LoVo (cell line): ENCODE data around the gene MRTFB.
"Not testable (repeated sequence)": the region's sequence is repeated elsewhere in the genome, so short reads cannot be mapped to it uniquely, and the experiment has no call there.

Experiments
- DNase-seq: peaks from one replicate; pipeline ENCODE4 v3.0.0-alpha.2; 2016; ENCODE audit warnings: low spot score

The MRTFB gene, protein sequence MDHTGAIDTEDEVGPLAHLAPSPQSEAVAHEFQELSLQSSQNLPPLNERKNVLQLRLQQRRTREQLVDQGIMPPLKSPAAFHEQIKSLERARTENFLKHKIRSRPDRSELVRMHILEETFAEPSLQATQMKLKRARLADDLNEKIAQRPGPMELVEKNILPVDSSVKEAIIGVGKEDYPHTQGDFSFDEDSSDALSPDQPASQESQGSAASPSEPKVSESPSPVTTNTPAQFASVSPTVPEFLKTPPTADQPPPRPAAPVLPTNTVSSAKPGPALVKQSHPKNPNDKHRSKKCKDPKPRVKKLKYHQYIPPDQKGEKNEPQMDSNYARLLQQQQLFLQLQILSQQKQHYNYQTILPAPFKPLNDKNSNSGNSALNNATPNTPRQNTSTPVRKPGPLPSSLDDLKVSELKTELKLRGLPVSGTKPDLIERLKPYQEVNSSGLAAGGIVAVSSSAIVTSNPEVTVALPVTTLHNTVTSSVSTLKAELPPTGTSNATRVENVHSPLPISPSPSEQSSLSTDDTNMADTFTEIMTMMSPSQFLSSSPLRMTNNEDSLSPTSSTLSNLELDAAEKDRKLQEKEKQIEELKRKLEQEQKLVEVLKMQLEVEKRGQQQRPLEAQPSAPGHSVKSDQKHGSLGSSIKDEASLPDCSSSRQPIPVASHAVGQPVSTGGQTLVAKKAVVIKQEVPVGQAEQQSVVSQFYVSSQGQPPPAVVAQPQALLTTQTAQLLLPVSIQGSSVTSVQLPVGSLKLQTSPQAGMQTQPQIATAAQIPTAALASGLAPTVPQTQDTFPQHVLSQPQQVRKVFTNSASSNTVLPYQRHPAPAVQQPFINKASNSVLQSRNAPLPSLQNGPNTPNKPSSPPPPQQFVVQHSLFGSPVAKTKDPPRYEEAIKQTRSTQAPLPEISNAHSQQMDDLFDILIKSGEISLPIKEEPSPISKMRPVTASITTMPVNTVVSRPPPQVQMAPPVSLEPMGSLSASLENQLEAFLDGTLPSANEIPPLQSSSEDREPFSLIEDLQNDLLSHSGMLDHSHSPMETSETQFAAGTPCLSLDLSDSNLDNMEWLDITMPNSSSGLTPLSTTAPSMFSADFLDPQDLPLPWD

DNA sequence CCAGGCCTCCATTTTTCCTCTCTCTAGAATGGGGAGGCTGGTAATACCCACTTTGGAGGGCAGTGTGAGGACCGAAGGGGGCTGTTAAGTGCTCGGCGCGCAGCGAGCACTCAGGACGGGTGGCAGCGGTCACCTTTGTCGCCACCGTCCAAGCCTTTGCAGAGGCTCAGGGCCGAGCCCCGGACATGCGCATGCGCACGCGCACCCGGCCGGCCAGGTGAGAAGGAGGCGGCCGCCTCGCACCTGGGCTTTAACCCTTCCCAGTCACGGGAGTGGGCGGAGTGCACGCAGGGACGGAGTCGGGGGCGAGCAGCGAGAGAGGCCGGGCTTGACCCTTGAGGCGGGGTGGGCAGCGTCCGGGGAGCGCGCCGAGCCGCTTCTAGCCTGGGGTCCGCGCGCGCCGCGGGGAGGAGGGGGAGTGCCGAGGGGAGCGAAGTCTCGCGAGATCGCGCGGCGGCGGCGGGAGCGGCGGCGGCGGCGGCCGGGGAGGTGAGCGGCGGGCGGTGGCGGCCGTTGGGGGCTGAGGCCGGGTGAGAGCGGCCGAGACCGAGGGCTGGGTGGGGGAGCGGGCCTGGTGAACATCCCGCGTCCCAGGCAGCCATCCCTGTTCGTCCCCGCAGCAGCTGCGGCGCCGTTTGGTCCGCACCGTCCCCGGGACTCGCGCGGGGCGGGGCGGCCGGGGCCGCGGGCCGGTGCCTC is at the start of gene MRTFB:
TSS of gene MRTFB (plus strand) at position 443 of the 699 bp plus-strand sequence. CDS start 69,288 bp downstream, outside the sequence.
- DNase-seq, result peak; percentile 84

DNA sequence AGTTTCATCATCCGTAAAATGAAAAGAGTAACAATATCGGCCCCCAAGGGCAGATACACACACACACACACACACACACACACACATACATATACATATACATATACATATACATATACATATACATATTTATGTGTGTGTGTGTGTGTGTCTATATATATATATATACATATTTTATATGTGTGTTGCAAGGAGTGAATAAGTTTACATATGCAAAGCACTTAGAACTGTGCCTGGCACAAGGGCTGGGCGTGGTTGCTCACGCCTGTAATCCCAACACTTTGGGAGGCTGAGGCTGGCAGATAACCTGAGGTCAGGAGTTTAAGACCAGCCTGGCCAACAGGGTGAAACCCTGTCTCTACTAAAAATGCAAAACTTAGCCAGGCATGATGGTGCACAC is 47.6 kb upstream of the MRTFB start:
- not testable (repeated sequence) for DNase-seq

- DNase-seq, result no peak
Observed at GRCh38 chr16:14024283-14024682, 46.8 kb upstream of the MRTFB start.

DNA sequence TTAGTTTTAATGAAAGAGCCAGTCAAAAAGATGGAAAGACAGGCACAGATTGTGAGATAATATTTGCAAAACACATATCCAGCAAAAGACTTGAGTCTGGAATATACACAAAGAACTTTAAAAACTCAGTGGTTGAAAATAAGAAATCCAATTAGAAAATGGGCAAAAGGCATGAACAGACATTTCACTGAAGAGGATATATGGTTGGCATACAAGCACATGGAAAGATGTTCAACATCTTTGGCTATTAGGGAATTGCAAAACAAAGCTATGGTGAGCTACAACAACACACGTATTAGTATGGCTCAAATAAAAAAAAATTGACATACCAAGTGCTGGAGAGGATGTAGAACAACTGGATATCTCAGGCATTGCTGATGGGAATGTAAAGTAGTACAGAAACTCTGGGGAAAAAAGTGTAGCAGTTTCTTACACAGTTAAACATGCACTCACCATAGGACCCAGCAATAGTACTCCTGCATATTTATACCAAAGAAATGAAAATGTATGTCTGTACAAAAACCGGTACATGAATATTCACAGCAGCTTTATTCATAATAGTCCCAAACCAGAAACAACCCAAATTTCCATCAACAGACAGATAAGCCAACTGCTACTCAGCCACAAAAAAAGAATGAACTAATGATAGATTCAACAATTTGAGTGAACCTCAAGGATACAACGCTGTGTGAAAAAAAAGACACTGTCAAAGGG is 44.4 kb upstream of the MRTFB start:
- DNase-seq, result no peak

GRCh38 chr16:14028202-14028601 is 42.9 kb upstream of the MRTFB start:
- no peak for DNase-seq

GRCh38 chr16:14029658-14030057 is 41.5 kb upstream of the MRTFB start:
- DNase-seq, result no peak

DNA sequence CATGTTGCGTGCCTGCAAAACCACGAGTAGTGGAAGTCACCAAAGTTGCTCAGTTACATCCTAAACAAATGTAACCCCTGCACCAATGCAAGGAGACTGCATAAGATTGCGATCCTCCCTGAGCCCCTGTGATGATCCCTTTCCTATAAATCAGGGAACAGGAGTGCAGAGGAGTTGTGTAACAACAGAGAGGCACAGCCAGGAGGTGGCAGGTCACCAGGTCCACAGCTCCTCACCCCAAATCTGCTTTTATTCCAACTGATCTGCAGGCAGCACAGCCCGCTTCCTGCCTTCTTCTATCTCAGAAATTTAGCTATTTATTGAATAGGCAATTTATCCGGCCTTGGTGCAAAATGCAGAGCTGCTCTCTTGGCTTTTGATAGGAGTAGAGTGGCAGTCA is 36.0 kb upstream of the MRTFB start:
- DNase-seq, result no peak

DNA sequence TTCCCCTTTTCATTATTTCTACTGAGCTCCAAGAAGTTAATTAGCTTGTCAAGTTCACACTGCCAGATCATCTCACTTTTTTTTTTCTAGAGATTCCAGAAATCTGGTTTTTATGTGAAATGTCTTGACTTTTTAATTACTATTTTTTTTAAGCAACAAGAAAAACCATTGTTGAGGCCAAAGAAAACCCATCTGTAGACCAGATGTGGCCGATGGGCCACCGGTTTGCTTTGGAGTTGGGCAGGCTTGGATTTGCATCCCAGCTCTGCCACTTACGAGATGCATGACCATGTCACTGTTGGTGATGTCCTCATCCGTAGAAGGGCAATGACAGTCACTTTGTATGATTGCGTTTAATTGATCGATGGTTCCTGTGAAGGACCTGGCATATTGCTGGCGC is 34.2 kb upstream of the MRTFB start:
- DNase-seq, result no peak

DNA sequence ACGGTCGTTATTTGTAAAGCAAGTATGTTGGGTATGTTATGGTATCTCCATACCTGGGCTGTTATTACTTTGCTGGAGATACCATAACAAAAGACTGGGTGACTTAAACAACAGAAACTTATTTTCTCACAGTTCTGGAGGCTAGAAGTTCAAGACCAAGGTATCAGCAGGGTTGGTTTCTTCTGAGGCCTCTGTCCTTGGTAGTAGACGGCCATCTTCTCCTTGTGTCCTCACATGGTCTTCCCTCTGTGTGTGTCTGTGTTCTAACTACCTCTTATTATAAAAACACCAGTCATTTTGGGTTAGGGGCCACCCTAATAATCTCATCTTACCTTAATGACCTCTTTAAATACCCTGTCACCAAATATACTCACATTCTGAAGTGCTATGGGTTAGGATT is 33.2 kb upstream of the MRTFB start:
- no peak for DNase-seq

DNA sequence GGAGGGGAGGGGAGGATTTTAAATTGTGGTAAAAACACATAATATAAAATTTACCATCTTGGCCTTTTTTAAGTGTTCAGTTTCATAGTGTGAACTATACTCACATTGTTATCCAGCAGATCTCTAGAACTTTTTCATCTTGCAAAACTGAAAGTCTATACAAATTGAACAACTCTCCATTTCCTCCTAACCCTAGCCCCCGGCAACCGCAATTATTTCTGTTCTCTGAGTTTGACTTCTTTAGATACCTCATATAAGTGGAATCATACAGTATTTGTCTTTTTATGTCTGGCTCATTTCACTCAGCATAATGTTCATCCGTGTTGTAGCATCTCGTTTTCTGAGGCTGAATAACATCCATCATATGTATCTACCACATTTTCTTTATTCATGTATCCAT is 30.0 kb upstream of the MRTFB start:
- DNase-seq, result no peak

DNA sequence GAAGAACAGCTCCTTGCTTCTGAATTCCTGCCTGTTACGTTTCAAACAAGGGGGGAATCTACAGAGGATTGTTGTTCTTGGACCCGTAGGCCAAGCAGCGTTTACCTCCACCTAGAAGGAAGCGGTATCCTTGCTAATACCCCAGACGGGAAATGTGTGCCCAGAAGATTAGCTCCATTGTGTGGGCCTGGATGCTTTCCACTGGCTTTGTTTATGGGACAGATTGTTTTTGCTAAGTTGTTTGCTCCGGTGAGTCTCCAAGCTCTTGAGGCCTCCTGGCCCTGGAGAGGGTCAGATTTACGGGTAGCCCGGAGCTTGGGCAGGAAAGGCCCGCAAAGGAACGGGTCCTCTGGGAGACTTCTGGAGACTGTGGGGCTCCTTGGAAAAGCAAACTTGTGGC is 28.4 kb upstream of the MRTFB start:
- no peak for DNase-seq

DNA sequence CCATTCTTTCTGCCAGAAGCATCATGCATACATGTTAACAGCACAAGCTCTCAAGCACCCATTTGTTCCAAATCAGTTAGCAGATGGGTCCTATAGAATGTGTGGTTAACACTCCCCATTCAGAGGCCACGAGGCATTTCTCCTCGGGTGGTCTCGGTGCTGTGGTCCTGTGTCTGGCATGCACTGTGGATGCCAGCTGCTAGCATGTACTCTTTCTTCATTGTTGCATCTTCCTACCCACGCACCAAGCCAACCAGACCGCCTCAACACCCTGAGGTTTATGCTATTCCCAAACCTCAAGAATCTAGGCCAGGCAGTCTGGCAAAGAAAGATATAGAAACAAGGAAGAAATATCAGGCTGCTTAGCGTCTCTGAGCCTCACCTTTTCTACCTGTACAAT is 27.8 kb upstream of the MRTFB start:
- DNase-seq, result no peak

DNA sequence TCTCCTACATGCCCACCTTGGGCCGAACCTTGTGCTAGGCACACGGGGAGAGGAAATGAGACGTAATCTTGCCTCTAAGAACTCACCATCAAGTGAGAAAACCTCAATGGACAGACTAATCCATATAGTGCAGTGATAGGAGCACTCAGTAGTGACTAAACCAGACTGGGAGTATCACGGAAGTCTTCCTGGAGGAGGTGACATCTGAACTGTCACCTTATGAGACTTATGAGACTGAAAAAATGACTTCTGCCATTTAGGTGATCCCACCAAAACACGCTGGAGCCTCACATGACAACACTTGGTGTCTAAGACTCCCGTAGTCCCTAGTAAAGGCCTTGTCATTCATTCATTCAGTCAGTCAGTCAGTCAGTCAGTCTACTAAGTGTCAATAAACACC is 27.3 kb upstream of the MRTFB start:
- DNase-seq, result no peak

DNA sequence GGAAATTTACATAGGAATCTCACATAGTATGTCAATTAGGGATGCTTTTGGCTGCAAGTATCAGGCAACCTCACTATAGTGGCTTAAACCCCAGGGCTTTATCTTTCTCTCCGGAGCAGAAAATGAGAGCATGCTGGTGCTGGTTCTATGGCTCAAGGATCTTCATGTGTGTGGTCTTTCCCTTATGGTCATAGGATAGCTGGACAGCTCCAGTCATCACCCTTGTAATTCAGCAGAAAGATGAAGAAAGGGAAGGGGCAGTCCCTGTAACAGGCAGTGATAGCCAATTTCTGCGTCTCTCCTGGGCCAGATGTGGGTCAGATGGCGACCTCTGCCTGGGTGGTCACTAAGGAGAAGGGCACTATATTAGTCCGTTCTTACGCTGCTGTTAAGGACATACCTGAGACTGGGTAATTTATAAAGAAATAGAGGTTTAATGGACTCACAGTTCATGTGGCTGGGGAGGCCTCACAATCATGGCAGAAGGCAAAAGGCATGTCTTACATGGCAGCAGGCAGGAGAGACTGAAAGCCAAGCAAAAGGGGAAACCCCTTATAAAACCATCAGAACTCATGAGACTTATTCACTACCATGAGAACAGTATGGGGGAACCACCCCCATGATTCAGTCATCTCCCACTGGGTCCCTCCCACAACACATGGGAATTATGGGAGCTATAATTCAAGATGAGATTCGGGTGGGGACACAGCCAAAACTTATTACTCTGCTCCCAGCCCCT is 23.8 kb upstream of the MRTFB start:
- DNase-seq, result not testable (repeated sequence)

- peak; percentile 46 for DNase-seq
Observed at GRCh38 chr16:14050291-14051027, 20.7 kb upstream of the MRTFB start.

GRCh38 chr16:14051103-14051729 is 19.9 kb upstream of the MRTFB start:
- DNase-seq, result no peak

GRCh38 chr16:14056970-14057369 is 14.1 kb upstream of the MRTFB start:
- no peak for DNase-seq

DNA sequence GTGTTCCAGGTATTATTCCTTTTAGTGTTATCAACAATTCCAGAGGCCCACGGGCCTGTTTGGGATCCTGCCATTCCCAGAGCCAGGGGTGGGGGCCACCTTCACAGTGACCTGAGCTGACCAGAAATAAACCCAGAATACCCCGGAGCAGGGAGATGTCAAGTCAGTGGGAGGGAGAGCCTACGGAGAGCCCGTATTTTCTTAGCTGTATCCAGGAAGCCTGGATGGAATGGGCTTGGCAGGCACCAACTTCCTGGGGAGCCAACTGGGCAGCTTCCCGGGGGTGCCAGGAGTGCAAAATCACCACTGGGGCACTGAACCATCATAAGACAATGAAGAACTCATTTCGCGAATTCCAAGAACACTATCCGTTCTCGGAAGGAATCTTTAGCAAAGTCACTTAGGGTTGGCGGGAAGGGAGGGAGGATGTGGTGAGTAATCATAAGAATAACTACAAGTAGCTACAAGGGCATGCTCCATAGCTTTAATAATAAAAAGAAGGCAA is 13.2 kb upstream of the MRTFB start:
- no peak for DNase-seq

DNA sequence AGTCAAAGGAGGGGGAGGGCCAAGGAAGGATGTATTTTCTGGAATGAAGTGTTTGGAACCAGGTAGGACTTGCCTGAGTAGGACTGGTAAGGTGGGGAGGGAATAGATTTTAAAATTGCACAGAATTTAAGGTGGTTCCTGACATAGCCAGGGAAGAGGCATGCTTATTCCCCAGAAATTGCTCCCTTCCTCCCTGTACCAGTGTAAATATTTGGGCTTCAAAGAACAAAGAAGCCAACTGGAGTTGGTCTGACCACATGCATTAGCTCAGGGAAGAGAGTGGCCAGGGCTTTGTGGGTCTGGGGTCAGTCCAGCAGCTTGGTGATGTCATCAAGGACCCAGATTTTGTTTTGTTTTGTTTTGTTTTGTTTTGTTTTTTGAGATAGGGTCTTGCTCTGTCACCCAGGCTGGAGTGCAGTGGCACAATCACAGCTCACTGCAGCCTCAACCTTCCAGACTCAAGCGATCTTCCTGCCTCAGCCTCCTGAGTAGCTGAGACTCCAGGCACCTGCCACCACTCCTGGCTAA is 9.3 kb upstream of the MRTFB start:
- DNase-seq, result no peak
